MCF 10A (cell line): Measurements from ENCODE around the gene TLN1. TPM values are rescaled to one million over a fixed set of nuclear protein-coding genes. Genes with fewer than 3 reads are reported as not detected.
A peak's percentile ranks its signal among the peaks of the same experiment; 100 is the strongest.

ENCODE experiments used
- BruUV-seq: library from RNA; stranded (reverse); fragments of 400-500 nt; replicated peaks from 2 replicates; lab custom pipeline; 2021; lab: Mats Ljungman, UMichigan
- CTCF ChIA-PET: fragments of 300-600 bp; sonication (Branson Sonifier 250); formaldehyde crosslinking; extraction: SDS; loops from one replicate; lab custom pipeline; 2021; ENCODE audit warnings: antibody characterized with exemption, inconsistent platforms; lab: Yijun Ruan, JAX
- POLR2A ChIA-PET: fragments of 300-600, 350-650 bp; sonication (Branson Sonifier 250); formaldehyde crosslinking; extraction: SDS; loops from one replicate; lab custom pipeline; 2020; ENCODE audit warnings: antibody characterized with exemption, inconsistent platforms; lab: Yijun Ruan, JAX
- DNase-seq: peaks from one replicate; pipeline ENCODE4 v3.0.0-alpha.2; 2018; ENCODE audit not compliant: unreplicated experiment
- H3K27ac Mint-ChIP-seq: one replicate; pipeline ENCODE4 v1.8.0; 2022; ENCODE audit warnings: mild to moderate bottlenecking, low read depth, mixed read lengths; ENCODE audit not compliant: unreplicated experiment
- H3K27me3 Mint-ChIP-seq: one replicate; pipeline ENCODE4 v1.8.0; 2022; ENCODE audit warnings: mixed read lengths; ENCODE audit not compliant: insufficient read depth, unreplicated experiment
- H3K36me3 Mint-ChIP-seq: one replicate; pipeline ENCODE4 v1.8.0; 2022; ENCODE audit warnings: mild to moderate bottlenecking, moderate library complexity, mixed read lengths; ENCODE audit not compliant: insufficient read depth, unreplicated experiment
- H3K4me1 Mint-ChIP-seq: one replicate; pipeline ENCODE4 v1.8.0; 2022; ENCODE audit warnings: mixed read lengths; ENCODE audit not compliant: insufficient read depth, unreplicated experiment
- H3K4me3 Mint-ChIP-seq: one replicate; pipeline ENCODE4 v1.8.0; 2022; ENCODE audit warnings: mild to moderate bottlenecking, moderate library complexity, mixed read lengths; ENCODE audit not compliant: unreplicated experiment
- H3K9me3 Mint-ChIP-seq: one replicate; pipeline ENCODE4 v1.8.0; 2022; ENCODE audit warnings: mixed read lengths; ENCODE audit not compliant: unreplicated experiment
- CTCF ChIP-seq: fragments of 200-600 bp; IDR thresholded peaks from one replicate; pipeline ENCODE4 v1.8.0; 2022; ENCODE audit warnings: antibody characterized with exemption, mild to moderate bottlenecking; ENCODE audit not compliant: unreplicated experiment
- intact Hi-C: fragments of 100-400 bp; cut with micrococcal nuclease; formaldehyde crosslinking; loops from 2 replicates; pipeline ENCODE4 v1.14.1; 2022
- total RNA-seq: library from RNA; stranded (reverse); gene quantifications from 2 replicates; pipeline ENCODE4 v1.2.3, GENCODE V29; 2022

TLN1 gene
- total RNA-seq, 1 experiment from 2014 or later = 224 TPM

- CTCF ChIA-PET = interaction anchor here (0.7 to 8.0 kb wide), 6 partner anchors 9 to 423 kb away, joined by 3 to 150 read pairs (median 3); partner anchors contain the start of genes CREB3 and TLN1
- POLR2A ChIA-PET = interaction anchor here (9.6 kb wide), 1 partner anchor 11 kb away, joined by 284 read pairs; the partner anchor contains the start of genes CREB3 and TLN1
- no peak overlapping the region for H3K4me3 Mint-ChIP-seq
- no TSS peak for BruUV-seq
- H3K4me1 Mint-ChIP-seq = peaks cover 27% of the 10 kb centered on the region
- no peaks in the 10 kb centered on the region for H3K9me3 Mint-ChIP-seq
- H3K36me3 Mint-ChIP-seq = peaks cover 67% of the 10 kb centered on the region
- peak overlapping the region; percentile 50 for H3K27ac Mint-ChIP-seq
- intact Hi-C loops = no loop called here
- no peaks in the 10 kb centered on the region for H3K27me3 Mint-ChIP-seq
- no peak for DNase-seq
- TF ChIP-seq CTCF = no peak
Measured at GRCh38 chr9:35743880-35744518, 12.0 kb upstream of the TLN1 start.

GRCh38 chr9:35743452-35743851 lies 11.5 kb upstream of the TLN1 start:
- ChIA-PET POLR2A (interaction anchor here (9.6 kb wide), 1 partner anchor 10 kb away, joined by 284 read pairs; the partner anchor contains the start of genes CREB3 and TLN1), CTCF (interaction anchor here (0.7 to 8.0 kb wide), 5 partner anchors 9 to 423 kb away, joined by 3 to 150 read pairs (median 3); partner anchors contain the start of genes CREB3 and TLN1)
- Mint-ChIP-seq H3K27ac (peak overlapping the region; percentile 50), H3K4me3 (no peak overlapping the region), H3K27me3 (no peaks in the 10 kb centered on the region), H3K36me3 (peaks cover 71% of the 10 kb centered on the region), H3K9me3 (no peaks in the 10 kb centered on the region), H3K4me1 (peaks cover 27% of the 10 kb centered on the region)
- no peak for DNase-seq
- intact Hi-C loops = no loop called here
- BruUV-seq = no TSS peak
- TF ChIP-seq CTCF = no peak

GRCh38 chr9:35741740-35742139 lies 9.7 kb upstream of the TLN1 start:
- no peaks in the 10 kb centered on the region for H3K9me3 Mint-ChIP-seq
- no TSS peak for BruUV-seq
- ChIA-PET POLR2A (interaction anchor here (9.6 kb wide), 1 partner anchor 9 kb away, joined by 284 read pairs; the partner anchor contains the start of genes CREB3 and TLN1), CTCF (interaction anchor here (1.1 to 2.1 kb wide), 4 partner anchors 9 to 94 kb away, joined by 3 to 6 read pairs (median 4); partner anchors contain the start of genes CREB3 and TLN1)
- no peak for TF ChIP-seq CTCF
- no peaks in the 10 kb centered on the region for H3K27me3 Mint-ChIP-seq
- H3K36me3 Mint-ChIP-seq = peaks cover 85% of the 10 kb centered on the region
- no peak for DNase-seq
- no peak overlapping the region for H3K27ac Mint-ChIP-seq
- peaks cover 18% of the 10 kb centered on the region for H3K4me1 Mint-ChIP-seq
- intact Hi-C loops = no loop called here
- H3K4me3 Mint-ChIP-seq = no peak overlapping the region

GRCh38 chr9:35740243-35740642 lies 8.2 kb upstream of the TLN1 start:
- intact Hi-C loops = no loop called here
- Mint-ChIP-seq H3K36me3 (peaks cover 84% of the 10 kb centered on the region), H3K27me3 (no peaks in the 10 kb centered on the region), H3K4me3 (no peak overlapping the region), H3K4me1 (peaks cover 4% of the 10 kb centered on the region), H3K9me3 (no peaks in the 10 kb centered on the region), H3K27ac (peak overlapping the region; percentile 33)
- ChIA-PET CTCF (interaction anchor here (0.7 to 1.5 kb wide), 4 partner anchors 10 to 81 kb away, joined by 3 to 4 read pairs (median 3); no protein-coding TSS in a partner anchor), POLR2A (interaction anchor here (1.5 to 15.0 kb wide), 2 partner anchors 5 to 18 kb away, joined by 3 to 284 read pairs; partner anchors contain the start of genes GBA2 and RGP1)
- TF ChIP-seq CTCF = no peak
- no TSS peak for BruUV-seq
- DNase-seq = no peak
